GM18868 (cell line): Measurements from ENCODE around the gene C1orf53.
"Not testable (repeated sequence)": the region's sequence is repeated elsewhere in the genome, so short reads cannot be mapped to it uniquely, and the experiment has no call there.

Experiments used
- ATAC-seq: cut with Tn5 transposase; IDR thresholded peaks from one replicate; pipeline ENCODE4 v1.9.1; 2021; ENCODE audit warnings: mild to moderate bottlenecking, moderate library complexity; ENCODE audit not compliant: unreplicated experiment

Gene C1orf53

DNA sequence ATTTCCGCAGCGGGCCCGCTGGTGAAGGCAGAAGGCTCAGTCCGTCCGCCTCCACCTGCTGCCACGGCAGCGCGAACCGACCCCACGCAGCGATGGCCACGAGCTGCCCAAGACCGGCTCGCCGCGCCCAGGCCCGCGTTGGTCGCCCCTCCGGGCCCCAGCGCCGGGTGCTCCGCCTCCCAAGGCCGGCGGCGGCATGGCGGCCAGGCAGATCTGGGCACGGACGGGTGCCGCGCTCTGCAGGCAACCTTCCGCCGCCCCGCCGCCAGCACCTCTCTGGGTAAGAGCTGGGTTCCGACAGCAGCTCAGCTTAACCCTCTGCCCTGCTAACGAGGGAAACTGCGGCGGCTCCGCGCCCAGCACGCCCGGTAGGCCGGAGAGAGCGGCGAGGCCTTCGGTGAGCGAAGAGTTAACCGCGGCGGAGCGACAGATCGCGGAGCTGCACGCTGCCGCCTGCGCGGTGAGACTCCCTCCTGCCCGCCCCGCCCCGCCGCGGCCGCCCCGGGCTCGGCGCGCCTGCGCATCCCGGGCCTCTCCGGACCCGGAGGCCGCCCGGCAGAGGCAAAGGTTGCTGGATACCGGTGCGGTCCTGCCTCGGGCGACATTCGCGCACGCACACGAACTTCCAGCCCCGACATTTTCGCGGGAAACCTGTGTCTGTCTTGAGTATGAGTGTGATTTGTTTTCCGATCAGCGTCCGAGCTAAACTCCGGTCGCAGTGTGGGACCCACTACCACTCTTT is at the start of gene C1orf53:
C1orf53 (plus strand) TSS at position 177 of the 742 bp plus-strand sequence; CDS start at position 197, 20 bp downstream.
- ATAC-seq = peak; percentile 94

DNA sequence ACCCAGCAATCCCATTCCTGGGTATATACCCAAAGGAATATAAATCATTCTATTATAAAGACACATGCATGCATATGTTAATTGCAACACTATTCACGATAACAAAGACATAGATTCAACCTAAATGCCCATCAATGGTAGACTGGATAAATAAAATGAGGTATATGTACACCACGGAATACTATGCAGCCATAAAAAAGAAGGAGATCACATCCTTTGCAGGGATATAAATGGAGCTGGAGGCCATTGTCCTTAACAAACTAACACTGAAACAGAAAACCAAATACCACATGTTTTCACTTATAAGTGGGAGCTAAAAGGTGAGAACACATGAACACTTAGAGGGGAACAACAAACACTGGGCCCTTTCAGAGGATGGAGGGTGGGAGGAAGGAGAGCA is 46.7 kb upstream of the C1orf53 start:
- ATAC-seq = not testable (repeated sequence)

DNA sequence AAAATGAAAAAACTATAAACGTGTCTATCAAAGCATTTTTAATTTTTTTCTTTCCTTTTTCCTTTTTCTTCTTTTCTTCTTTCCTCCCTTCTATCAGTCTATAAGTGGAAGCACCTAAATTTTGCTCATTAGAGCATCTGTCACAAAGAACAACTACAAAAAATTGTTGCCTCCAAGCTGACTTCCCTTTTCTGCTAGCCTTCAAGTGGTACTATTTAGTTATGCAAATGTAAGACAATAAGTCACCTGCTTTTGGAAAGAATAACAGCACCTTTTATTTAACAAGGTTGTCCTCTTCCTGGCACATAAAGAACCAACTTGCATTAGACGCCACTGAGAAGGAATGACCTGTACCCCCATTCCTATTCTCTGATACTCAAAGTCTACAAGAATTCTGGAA is 45.0 kb upstream of the C1orf53 start:
- no peak for ATAC-seq

DNA sequence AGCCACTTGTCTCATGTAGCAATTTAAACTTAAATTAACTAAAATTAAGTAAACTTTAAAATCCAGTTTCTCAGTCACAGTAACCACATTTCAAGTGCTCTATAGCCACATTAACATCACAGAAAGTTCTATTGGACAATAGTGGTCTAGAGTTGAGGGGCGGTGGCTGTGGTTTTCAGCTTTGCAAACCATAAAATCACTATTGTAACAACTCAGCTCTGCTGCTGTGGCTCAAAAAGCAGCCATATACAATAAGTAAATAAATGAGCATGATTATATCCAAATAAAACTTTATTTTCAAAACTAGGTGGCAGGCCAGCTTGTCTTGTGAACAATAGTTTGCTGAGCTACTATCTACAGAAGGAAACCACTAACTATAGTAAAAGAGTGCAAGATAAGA is 43.4 kb upstream of the C1orf53 start:
- ATAC-seq = no peak

DNA sequence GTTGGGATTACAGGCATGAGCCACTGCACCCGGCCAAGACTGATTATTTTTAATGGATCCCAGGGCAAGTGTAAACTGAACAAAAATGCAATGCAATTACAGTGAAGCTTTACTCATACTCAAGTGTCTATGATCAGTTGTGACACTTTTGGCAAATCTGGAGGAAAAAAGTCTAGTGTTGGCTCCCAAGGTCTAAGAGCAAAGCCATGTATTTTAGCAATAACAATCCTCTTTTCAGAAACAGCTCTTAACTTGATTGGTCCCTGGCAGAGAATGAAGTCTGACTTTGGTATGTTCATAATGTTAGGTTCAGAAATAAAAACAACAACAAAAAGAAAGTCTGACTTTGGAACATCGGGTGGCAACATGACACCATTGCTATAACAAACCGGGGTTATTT is 40.2 kb upstream of the C1orf53 start:
- no peak for ATAC-seq

DNA sequence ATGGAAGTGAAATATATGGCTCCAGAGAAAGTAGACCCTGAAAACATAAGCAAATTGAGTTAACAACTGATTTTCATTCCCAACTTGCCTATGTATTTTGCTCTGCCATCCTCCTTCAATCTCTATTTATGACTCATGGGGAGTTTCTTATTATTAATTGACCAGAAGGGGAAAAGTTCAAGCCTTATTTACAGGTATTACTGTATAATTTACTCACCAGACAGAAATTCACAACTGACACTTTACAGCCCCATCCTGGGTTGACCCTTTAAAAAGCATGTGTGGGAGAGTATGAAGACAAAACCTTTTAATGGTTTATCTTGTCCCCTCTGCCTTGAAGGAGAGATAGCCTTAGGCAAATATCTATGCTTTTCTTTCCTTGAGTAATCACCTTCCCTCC is 39.8 kb upstream of the C1orf53 start:
- no peak for ATAC-seq

DNA sequence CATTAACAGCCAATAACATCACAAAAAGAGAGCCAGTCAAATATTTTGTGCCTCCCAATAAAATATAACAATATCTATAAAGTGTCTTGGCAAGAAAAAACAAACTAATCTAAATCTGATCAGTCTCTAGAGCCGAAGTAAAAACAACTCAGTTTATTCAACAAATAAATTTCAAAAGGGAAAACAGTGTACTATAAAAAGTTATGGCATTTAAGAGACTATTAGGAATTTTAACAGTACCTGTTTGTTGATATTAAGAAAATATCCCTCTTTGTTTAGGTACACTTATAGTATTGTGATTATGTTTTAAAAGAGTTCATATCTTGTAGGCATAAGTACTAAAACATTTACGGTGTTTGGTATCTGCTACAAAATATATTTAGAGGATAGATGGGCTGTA is 36.6 kb upstream of the C1orf53 start:
- ATAC-seq = no peak

DNA sequence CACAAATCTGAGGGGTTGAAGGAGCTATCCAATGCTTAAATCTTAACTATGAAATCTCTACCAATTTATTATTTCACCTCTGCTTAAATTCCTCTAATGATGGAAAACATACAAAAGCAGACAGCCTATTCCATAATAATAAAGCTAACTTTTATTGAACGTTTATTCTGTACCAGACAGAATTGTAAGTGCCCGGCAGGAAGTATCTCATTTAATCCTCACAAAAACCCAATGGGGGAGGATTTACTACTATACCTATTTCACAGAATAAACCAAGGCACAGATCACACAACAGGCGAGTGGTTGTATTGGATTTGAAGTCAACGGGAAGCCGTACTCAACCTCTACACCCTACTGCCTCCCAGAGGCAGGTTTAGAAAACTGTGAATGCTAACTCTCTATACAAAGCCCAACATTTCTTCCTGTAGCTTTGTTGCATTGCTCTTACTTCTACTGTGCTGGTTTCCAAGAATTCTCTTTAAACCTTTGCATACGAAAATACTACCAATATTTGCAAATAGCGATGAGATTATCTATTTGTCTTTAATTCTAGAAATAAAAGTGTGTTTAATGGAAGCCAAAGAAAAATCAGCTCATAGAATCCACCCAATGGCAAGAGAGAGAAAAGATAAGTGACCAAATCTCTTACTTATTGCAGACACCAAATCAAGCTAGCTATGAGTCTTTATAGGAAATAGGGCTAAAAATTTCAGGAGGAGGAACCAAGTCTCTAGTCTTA is 33.5 kb upstream of the C1orf53 start:
- peak; percentile 95 for ATAC-seq

DNA sequence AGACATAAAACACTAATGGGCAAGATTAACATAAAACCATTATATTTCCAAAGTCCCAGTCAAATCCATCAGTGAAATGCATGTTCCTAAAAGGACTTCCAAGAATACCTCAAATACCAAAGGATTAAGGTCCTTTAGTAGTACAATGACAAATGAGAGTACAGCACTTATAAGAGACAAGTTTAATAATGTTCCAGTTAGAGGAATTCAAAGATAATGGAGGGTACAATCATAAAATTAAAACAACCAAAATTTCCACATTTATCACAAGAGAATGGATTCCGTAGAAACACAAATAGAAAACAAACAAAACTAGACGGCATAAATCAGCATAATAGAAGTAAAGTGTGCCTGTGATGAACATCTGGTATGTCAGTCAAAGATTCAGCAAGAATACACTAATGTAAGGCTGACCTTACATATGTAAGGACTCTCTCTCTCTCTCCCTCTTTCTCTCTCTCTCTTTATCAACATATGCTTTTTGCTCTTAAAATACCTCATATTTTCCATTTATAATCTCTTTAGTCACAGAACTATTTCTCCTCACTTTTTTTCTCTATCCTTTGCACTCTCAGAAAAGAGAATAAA is 32.8 kb upstream of the C1orf53 start:
- no peak for ATAC-seq

DNA sequence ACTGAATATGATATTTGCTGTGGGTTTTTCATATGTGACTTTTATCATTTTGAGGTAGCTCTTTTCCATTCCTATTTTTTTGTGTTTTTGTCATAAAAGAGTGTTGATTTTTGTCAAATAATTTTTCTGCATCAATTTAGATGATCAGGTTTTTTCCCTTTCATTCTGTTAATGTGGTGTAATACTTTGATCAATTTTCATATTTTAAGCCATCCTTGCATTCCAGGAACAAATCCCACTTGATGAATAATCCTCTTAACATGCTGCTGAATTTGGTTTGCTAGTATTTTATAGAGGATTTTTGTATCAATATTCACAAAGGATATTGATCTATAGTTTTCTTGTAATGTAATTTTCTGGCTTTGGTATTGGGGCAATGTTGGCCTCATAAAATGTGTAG is 25.5 kb upstream of the C1orf53 start:
- ATAC-seq = no peak

DNA sequence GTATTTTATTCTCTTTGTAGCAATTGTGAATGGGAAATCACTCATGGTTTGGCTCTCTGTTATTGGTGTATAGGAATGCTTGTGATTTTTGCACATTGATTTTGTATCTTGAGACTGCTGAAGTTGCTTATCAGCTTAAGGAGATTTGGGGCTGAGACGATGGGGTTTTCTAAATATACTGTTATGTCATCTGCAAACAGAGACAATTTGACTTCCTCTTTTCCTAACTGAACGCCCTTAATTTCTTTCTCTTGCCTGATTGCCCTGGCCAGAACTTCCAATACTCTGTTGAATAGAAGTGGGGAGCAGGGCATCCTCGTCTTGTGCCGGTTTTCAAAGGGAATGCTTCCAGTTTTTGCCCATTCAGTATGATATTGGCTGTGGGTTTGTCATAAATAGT is 22.0 kb upstream of the C1orf53 start:
- not testable (repeated sequence) for ATAC-seq

DNA sequence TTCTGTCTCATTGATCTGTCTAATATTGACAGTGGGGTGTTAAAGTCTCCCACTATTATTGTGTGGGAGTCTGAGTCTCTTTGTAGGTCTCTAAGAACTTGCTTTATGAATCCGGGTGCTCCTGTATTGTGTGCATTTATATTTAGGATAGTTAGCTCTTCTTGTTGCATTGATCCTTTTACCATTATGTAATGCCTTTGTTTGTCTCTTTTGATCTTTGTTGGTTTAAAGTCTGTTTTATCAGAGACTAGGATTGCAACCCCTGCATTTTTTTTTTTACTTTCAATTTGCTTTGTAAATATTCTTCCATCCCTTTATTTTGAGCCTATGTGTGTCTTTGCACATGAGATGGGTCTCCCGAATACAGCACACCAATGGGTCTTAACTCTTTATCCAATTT is 20.2 kb upstream of the C1orf53 start:
- ATAC-seq = not testable (repeated sequence)

DNA sequence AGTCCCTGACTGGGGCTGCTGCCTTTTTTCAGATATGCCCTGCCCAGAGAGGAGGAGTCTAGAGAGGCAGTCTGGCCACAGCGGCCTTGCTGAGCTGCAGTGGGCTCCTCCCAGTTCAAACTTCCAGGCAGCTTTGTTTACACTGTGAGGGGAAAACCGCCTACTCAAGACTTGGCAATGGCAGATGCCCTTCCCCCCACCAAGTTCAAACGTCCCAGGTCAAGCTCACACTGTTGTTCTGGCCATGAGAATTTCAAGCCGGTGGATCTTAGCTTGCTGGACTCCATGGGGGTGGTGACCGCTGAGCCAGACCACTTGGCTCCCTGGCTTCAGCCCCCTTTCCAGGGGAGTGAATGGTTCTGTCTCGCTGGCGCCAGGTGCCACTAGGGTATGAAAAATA is 18.3 kb upstream of the C1orf53 start:
- ATAC-seq = no peak

DNA sequence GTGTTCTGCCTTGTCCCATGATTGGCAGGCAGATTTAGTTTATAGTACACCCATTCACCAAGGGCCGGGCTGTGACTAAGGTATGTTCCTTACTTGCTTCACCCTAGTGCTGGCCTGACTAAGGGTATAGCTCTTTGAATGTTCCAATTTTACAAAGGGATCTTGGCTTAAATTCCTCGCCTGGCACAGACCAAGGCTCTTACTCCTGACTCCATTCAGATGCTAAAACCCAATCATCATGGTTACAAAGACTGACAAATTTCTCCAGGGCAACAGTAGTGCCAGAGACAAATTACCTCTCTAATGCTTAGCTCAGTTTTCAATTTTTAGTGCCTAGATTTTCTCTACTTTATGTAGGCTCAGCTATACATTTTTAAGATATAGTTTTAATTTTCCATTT is 11.5 kb upstream of the C1orf53 start:
- no peak for ATAC-seq

DNA sequence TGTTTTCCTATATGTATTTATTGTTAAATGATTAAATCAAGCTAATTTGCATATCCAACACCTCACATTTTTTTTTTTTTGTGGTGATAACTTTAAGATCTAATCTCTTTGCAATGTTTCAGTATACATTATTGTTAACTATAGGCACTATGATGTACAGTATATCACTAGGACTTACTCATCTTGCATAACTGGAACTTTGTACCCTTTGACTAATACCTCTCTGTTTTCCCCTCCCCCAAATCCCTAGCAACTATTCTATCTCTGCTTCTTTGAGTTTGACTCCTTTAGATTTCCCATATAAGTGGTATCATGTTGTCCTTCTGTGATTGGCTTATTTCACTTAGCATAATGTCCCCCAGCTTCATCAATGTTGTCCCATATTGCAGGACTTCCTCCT is 9.7 kb upstream of the C1orf53 start:
- ATAC-seq = no peak

DNA sequence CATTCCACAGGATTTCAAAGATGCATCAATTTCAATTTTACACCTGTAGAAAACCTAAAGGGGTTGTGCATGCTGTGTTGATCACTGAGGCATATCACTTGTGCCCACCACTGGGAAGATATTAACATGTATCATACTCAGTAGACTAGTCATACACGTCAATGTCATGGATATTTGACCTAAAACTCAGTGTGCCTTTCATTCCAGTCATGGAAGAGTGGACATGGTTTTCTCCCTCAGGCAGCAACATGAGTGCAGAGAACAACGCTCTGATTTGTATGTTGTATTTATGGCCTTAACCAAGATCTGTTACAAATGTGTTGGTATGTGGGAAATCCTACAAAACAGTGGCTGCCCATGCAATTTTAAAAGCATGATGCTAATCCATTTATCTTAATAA is 6.1 kb upstream of the C1orf53 start:
- no peak for ATAC-seq

DNA sequence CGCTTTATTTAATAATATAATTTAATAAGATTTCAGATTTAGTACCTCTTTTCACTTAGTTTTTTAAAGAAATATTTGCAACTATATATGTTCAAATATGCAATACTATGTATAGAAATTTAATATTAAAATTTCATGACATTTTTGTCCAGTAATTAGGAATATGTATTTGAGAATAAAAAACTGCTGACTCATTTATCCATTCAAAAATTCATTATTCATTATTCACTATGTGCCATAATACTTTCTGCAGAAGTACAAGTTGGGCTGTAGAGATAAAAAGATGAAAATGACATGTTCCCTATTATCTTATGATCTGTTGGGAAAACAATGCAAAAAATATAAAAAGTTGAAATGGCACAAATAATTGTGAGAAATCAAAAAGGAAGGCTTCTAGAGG is 3.4 kb upstream of the C1orf53 start:
- no peak for ATAC-seq

DNA sequence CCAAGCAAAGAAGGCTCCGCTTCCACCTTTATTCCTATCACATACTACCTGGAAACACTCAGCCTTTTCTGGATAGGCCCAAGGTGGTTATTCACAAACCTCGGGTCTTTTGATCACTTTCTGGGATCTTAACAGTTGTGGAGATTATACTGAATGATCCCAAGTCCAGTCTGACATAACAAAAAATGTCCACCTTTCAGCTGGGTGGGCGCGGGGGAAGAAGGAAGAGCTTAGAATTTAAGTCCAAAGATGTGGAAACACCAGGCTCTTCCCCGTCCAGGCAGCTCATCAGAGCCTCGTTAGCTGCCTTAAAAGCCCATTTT is 338 bp upstream of the C1orf53 start:
- no peak for ATAC-seq

DNA sequence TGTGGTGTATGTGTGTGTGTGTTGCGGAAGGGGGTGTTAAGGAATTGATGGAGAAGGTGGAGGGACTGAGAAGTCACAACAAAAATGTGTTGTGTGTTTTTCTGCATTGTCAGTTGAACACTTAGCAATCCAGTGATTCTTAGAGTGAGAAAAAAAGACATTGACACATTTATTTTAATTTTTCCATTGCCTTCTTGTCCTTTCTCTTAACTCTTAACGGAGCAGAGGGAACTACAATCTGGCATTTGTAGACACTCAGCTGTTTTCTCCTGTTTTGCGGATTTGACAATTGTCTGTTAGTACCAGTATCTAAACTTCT is 725 bp downstream of the C1orf53 start:
- no peak for ATAC-seq

DNA sequence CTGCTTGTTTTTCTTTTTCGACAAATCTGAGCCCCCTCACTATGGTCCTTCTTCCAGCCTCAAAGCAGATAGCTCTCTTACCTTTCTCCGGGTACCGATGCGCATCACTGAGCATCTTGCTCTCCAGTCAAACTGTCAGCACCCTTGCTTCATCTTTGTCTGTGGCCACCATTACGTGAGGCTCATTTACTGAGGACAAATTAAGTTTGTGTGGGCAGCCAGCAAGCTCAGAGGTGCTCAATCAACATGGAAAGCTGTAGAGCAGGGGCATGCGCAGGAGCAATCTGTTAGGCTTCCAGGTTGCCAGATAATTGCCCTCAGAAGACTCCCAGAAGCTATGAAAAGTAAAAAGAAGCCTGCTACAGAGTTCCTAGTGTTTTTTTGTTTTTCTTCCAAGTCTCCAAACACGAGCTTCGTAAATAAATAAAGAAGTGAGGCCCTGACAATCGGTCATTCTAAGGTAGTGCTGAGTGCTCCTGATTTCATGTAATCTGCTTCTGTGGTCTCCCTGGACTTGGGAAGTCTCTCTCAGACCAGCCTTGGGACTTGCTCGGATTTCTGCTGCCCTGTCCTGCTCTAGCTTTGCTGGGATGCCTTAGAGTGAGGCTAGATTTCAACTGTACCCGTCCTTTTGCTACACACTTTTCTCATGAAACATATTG is 1.8 kb downstream of the C1orf53 start:
- ATAC-seq = no peak

DNA sequence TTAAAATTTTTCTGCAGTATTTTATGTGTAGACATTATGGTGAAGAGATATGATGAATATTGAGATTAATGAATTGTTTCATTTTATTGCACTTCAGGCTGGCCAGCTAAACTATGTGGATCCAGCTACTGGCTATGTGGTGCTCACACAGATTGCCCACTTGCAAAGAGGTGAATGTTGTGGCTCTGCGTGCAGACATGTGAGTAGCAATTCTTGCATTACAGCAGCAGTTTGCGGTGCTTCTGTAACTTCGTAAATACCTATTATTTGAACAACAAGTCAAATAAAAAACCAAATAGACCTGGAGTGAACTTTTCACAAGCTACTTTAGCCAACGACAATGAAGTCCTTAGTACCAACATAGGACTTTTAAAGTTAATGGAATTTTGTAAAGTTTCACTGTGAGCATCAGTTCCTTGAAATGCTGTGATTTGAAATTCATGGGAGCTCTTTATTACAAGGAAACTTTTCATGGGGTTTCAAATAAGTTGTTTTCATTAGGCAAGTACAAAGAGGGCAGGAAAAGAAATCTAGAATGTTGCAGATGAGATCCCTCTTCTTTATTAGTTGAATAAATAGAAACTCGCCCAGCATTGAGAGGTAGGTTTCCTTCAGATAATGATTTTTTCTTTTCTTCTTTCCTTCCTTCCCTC is 3.4 kb downstream of the C1orf53 start:
- no peak for ATAC-seq
